Ramos (cell line): Measurements from ENCODE around the gene STAT3.
"Not testable (repeated sequence)": the region's sequence is repeated elsewhere in the genome, so short reads cannot be mapped to it uniquely, and the experiment has no call there.

Experiments used
- in situ Hi-C: fragments of 300-500 bp; cut with MboI; formaldehyde crosslinking; loops from one replicate; pipeline ENCODE4 v1.14.3; 2022; ENCODE audit warnings: low sequenced_read_pairs; ENCODE audit not compliant: unreplicated experiment

The STAT3 gene

DNA sequence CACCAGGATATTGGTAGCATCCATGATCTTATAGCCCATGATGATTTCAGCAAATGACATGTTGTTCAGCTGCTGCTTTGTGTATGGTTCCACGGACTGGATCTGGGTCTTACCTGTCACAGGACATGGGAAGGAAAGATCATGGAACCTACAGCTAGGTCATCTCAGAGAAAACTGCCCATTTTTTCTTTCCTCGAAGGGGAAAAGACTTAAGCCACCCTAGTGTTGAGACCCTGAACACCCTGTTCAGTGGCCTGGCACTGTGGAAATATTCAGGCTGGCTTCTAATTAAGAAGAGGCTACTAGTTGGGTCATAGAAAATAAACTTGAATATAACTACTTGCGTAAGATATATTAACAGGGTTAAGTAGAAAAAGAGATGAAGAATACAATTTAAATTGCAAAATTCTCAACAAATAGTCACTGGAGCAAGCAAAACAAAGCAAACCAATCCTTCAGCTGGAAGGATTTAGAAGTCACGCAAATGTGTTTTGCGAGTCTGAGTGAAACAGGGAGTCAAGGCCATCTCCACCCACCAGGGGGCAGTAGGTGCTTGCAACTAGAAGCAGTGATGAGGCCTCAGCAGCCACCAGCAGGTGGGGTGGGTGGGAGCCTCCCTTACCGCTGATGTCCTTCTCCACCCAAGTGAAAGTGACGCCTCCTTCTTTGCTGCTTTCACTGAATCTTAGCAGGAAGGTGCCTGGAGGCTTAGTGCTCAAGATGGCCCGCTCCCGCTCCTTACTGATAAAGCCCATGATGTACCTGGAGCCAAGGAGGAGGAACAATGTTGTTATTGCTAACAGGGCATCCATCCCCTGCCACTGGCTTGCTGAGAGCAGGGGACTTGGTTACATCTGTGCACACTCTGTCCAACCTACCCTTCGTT, 65.6 kb downstream of the STAT3 start:
- in situ Hi-C loops = loop anchor here (5.0 kb wide), 2 partner anchors 80 to 200 kb away; no protein-coding TSS in a partner anchor

DNA sequence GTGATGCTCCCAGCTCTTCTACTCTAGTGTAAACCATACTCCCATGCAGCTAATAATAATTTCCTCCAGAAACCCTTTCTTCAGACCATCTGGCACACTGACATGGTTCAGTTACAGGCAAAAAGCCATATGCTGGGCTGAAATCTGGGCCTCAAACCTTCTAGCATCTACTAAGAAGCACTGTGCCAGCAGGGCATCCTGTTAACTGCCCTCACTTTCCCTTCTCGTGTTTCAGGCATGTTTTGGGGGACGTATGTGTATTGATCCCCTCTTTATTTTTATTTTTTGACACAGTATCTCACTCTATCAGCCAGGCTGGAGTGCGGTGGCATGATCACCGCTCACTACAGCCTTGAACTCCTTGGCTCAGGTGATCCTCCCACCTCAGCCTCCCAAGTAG, 66.7 kb downstream of the STAT3 start:
- in situ Hi-C loops = loop anchor here (5.0 kb wide), 2 partner anchors 81 to 201 kb away; no protein-coding TSS in a partner anchor

DNA sequence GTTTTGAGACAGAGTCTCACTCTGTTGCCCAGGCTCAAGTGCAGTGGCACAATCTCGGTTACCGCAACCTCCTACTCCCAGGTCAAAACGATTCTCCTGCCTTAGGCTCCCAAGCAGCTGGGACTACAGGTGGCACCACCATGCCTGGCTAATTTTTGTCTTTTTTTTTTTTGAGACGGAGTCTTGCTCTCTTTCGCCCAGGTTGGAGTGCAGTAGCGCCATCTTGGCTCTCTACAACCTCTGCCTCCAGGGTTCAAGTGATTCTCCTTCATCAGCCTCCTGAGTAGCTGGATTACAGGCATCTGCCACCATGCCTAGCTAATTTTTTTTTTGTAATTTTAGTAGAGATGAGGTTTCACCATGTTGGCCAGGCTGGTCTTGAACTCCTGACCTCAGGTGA, 70.3 kb downstream of the STAT3 start:
- in situ Hi-C loops = not testable (repeated sequence)

DNA sequence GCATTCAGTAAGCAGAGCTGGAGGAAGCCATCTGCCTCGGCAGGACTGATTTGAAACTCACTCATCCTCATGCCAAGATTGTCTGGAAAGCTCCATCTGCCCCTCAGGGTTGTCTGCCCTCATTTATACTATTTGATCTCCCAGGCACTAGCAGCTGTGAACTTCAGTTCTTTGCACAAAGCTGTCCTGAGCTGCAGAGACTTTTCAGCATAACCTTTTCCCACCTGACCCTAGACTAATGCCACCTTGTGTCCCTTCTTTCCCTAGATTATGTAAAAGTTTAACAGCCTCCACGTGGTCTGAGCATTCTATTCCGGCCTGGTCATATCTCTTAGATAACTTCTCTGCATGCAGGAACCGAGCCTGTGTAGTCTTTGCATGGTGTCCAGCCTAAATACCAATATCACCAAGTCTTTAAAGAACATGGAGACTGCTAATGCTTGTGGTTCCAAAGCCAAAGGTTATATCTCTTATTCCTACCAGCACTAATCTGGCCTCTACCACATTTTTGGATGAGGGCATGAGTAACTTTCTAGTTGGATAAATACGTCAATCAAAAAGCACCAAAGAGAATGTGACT, 70.9 kb downstream of the STAT3 start:
- in situ Hi-C loops = no loop called here

DNA sequence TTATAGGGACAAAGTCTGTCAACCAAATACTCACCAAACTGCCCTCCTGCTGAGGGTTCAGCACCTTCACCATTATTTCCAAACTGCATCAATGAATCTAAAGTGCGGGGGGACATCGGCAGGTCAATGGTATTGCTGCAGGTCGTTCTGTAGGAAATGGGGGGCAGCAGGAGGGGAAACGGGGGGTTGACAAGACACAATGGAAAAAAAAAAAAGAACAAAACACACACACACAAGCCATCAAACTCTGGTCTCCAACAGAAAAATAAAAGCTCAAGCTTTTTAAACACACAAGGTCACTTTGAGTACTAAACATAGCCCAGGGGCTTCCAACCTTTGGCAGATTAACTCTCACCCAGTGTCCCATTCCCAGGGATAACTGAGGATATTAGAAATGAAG, 71.5 kb downstream of the STAT3 start:
- in situ Hi-C loops = no loop called here

DNA sequence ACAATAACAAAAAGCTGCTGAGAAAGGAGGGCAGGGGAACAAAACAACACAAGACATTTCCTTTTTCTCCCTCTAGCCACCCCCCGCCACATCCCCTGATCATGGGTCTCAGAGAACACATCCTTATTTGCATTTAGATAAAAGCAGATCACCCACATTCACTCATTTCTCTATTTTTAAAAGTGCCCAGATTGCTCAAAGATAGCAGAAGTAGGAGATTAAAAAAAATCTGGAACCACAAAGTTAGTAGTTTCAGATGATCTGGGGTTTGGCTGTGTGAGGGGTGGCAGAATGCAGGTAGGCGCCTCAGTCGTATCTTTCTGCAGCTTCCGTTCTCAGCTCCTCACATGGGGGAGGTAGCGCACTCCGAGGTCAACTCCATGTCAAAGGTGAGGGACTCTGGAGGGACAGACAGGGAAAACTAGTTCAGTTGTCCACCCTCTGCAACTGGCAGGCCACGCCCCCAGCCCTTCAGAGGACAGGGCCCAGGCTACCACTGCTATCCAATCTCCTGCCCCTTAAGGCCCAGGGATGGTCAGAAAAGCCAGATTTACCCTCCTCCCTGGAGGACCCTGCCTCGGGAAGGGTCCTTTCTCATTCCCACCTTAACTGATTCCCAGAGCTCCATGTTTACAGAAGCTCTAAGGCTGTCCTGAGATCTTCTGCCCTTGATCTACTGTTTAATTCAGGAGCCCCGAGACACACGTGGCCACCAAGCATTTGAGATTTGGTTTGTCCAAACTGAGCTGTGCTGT, 72.7 kb downstream of the STAT3 start:
- in situ Hi-C loops = no loop called here

DNA sequence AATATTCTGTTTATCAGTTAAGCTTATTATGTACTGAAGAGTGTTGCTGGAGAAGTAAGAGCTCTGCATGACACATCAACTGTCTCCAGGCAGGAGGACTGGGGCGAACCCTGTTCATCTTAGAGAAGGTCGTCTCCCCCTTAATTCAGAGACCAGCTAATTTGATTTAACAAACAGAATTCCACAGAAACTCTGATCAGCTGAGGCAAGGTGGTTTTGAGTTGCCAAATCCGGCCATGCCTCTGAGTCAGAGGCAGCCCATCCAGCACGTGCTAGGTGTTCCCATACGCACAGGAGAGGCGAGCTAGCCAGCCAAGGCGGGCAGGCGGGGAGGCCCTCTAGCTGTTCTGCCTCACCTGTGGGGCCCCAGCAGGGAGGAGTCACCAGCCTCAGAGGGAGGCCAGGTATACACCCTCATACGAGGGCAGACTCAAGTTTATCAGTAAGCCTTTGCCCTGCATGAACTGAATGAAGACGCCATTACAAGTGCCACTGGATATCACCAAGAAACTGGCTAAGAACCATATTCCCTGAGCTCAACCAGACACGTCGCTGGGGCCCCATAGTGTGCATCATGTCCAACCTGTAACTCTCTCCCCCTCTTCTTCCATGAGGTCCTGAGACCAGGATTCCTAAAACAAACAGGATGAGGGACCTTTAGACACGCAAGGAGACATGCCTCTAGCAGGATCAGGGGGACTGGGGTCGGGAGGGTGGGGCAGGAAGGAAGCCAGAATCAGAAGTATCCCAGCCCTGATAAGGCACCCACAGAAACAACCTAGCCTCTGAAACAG, 74.3 kb downstream of the STAT3 start:
- in situ Hi-C loops = no loop called here

DNA sequence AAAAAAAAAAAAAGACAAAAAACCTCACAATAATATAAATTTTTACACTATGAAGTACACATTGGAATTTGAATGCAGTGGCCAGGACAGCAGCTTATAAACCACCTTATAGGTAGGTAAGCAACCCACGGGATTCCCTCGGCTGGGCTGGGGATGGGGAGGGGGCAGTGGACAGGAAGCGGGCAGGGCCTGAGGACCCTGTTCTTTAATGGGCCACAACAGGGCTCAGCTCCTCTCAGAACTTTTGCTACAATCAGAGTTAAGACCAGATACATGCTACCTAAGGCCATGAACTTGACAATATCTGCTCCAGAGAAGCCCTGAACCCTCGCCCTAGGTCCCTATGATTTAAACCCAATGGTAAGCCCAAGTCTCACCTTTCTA, 74.9 kb downstream of the STAT3 start:
- in situ Hi-C loops = no loop called here

DNA sequence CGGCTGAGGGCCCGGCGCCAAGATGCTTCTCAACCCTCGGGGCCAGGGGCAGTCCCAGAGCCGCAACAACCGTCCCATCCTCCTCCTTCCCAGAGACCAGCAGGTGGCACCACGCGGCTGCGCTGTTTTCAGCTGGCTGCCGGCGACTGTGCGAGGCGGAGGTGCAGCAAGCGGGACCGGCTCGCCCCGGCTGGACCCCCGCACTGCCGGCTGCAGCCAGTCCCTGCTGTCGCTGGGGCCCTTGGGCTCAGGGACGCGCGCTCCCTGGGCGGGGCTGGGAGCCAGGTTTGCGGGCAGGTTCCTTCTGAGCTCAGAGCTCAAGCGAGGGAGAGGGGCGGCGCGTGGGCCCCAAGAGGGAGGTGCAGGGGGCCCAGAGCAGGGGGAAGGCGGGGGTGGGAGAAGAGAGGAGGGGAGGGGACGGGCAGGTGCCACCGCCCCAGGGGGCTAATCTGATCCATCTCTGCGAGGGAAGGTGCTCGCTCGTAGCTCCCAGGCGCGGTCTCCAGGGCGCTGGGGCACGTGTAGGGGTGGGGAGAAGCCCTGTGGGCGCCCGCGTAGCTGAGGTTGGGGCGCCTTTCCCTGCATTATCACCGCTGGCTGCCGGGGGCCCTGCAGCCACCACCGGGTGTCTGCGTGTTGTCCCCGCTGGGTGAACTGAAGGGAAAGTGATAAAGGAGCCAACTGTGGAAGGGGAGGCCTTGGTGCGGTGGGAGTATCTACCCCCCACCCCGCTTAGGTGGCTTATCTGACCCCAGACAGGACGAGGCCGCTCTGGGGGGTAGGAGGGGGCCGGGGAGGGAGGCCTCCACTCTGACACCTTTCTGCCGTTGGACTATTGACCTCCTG, 75.7 kb downstream of the STAT3 start:
- in situ Hi-C loops = no loop called here

DNA sequence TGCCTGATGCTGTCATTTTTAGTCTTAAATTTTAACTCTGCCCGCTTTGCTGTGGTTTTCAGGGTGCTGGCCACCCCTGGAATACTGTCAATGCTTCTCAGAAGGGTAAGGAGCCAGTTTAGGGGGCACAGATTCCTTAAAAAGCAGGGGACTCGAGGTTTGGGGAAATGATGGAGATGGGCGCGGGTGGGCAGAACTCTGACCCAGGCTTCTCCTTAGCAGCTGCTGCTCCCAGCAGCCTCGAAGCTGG, 76.3 kb downstream of the STAT3 start:
- in situ Hi-C loops = no loop called here

DNA sequence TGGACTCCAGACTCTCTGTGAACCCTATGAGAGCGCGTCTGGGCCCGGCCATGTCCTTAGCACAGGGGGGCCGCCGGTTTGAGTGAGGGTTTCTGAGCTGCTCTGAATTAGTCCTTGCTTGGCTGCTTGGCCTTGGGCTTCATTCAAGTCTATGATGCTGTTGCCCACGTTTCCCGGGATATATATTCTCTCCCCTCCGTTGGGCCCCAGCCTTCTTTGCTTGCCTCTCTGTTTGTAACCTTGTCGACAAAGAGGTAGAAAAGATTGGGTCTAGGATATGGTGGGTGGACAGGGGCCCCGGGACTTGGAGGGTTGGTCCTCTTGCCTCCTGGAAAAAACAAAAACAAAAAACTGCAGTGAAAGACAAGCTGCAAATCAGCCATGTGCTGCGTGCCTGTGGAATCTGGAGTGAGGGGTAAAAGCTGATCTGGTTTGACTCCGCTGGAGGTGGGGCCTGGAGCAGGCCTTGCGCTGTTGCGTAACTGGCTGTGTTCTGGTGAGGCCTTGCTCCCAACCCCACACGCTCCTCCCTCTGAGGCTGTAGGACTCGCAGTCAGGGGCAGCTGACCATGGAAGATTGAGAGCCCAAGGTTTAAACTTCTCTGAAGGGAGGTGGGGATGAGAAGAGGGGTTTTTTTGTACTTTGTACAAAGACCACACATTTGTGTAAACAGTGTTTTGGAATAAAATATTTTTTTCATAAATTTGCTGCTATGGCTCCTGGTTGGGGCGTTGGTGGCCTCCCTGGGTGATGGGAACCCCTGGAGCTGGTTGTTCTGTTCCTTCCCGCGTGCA, 76.8 kb downstream of the STAT3 start:
- in situ Hi-C loops = no loop called here

DNA sequence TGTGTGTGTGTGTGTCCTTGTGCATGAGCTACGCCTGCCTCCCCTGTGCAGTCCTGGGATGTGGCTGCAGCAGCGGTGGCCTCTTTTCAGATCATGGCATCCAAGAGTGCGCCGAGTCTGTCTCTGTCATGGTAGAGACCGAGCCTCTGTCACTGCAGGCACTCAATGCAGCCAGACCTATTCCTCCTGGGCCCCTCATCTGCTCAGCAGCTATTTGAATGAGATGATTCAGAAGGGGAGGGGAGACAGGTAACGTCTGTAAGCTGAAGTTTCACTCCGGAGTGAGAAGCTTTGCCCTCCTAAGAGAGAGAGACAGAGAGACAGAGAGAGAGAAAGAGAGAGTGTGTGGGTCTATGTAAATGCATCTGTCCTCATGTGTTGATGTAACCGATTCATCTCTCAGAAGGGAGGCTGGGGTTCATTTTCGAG, 77.4 kb downstream of the STAT3 start:
- in situ Hi-C loops = no loop called here

DNA sequence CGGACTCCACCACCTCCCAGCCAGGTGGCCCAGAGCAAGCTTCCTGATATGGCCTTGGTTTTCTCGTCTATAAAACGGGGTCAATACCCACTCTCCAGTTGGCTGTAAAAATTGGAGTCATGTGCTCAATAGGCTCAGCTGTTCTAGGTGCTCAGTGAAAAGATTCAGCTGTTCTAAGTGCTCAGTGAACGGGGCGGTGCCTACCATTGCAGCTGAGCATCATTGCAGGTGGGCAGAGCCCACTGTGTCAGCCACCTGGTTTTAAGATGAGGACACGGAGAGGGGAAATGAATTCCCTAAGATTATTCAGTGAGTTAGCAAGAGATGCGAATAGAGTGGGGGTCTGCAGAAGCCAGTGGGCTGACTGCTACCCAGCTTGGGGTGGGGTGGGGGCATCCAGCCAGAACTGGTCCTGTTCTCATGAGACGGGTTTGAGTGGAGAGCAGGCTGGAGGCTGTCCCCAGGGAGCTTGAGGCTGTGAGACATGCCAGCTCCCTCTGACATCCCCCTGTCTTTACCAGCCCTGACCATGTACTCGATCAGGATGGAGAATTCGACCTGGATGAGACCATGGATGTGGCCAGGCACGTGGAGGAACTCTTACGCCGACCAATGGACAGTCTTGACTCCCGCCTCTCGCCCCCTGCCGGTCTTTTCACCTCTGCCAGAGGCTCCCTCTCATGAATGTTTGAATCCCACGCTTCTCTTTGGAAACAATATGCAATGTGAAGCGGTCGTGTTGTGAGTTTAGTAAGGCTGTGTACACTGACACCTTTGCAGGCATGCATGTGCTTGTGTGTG, 78.1 kb downstream of the STAT3 start:
- in situ Hi-C loops = no loop called here

DNA sequence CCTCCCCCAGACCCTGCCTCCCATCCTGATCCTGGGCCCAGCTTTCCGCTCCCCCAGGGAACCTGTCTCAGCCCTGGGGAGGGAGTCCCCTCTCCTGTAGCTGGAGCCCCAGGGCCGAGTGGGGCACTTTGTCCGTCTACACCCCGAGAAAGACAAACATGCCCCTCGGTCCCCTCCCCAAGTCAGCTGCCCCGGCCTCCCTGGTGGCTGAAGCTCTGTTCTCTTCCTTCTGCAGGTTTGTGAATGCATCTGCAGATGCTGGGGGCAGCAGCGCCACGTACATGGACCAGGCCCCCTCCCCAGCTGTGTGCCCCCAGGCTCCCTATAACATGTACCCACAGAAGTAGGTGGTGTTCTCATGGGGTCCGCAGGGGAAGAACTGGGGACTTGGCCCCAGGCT, 79.1 kb downstream of the STAT3 start:
- in situ Hi-C loops = no loop called here

DNA sequence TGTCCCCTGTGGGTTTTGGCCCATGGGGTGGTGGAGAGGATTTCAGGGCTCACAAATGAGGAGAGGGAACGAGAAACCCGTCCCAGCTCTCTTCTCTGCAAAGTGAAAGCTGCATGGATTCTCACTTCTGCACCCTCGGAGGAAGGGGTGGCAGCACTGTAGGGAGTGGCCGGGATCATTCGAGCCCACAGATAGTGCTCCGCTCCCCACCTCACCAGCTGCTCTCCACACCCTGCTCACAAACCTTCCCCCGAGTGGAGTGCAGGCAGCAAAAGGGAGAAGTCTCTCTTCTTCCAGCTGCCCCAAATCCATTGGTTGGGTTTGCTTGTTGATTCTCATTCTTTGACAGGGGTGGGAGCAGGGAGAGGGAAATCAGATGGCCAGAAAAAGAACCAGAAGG, 79.8 kb downstream of the STAT3 start:
- in situ Hi-C loops = no loop called here

DNA sequence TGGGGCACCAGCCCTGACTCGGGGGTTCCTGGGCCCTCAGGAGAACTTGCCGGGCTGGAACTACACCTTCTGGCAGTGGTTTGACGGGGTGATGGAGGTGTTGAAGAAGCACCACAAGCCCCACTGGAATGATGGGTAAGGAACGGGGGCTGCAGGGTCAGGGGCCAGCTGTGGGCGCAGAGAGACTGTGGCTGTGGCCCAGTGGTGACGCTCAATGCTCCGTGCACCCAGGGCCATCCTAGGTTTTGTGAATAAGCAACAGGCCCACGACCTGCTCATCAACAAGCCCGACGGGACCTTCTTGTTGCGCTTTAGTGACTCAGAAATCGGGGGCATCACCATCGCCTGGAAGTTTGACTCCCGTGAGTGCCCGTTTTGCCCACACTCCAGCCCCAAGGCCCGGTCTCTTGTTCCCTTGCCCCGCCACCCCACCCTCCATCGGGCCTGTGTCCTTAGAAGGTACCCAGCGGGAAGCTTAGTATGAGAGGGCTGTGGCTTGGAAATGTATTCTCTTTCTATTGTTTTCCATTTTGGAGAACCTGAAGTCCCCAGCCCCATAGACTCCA, 80.8 kb downstream of the STAT3 start:
- in situ Hi-C loops = no loop called here

DNA sequence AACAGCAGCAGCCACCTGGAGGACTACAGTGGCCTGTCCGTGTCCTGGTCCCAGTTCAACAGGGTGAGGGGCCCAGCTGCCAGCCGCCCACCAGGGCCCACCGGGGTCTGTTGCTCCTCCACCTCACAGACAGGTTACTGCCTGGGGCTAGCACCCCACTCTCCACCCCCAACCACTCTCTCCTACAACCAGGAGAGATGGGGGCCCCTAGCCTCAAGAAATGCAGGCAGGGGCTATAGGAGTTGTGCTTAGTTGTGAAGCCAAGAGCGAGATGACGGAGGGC, 81.9 kb downstream of the STAT3 start:
- in situ Hi-C loops = no loop called here
